Endothelial cell of umbilical vein (primary cell): ENCODE measurements around the gene ARHGAP9. TPM values are rescaled to one million over a fixed set of nuclear protein-coding genes. Genes with fewer than 3 reads are reported as not detected.
A peak's percentile ranks its signal among the peaks of the same experiment; 100 is the strongest.
"Not testable (repeated sequence)": the region's sequence is repeated elsewhere in the genome, so short reads cannot be mapped to it uniquely, and the experiment has no call there.

Experiments
- BruUV-seq: library from RNA; stranded (reverse); fragments of 400-500 nt; replicated peaks from 2 replicates; lab custom pipeline; 2021; lab: Mats Ljungman, UMichigan
- CTCF ChIA-PET: fragments of 300-600, 350-600 bp; sonication (Branson Sonifier 250); formaldehyde crosslinking; loops from one replicate; lab custom pipeline; 2021; ENCODE audit warnings: antibody characterized with exemption, inconsistent platforms; lab: Charles Lee
- POLR2A ChIA-PET: fragments of 300-600, 350-600 bp; sonication (Branson Sonifier 250); formaldehyde crosslinking; loops from one replicate; lab custom pipeline; 2021; ENCODE audit warnings: antibody characterized with exemption, inconsistent platforms; lab: Charles Lee
- DNase-seq: peaks from one replicate; pipeline ENCODE4 v3.0.0-alpha.2; 2011; ENCODE audit warnings: low read depth, low spot score
- FAIRE-seq: peaks from 2 replicates; lab custom pipeline; 2011; peaks lifted over from hg19 to GRCh38; lab: Jason Lieb, UNC
- H2AFZ ChIP-seq: 2 replicates; pipeline ENCODE4 v1.6.0; 2012; ENCODE audit warnings: low read depth, low read length, control low read depth, inconsistent platforms
- H3K27ac ChIP-seq: 2 replicates; pipeline ENCODE4 v1.5.1; 2011; ENCODE audit warnings: low read depth, mild to moderate bottlenecking, control low read depth, low read length, moderate library complexity; ENCODE audit not compliant: insufficient read depth
- H3K27me3 ChIP-seq, 2 experiments: 2 replicates each; pipeline versions ENCODE4 v1.6.0 to v1.6.1; 2011; ENCODE audit warnings: low read length in 2 of 2, mixed read lengths in 1 of 2; ENCODE audit not compliant: control insufficient read depth in 2 of 2, insufficient read depth in 2 of 2
- H3K36me3 ChIP-seq, 2 experiments: 2 replicates in 1 of 2; 3 replicates in 1 of 2; pipeline ENCODE4 v1.5.1; 2011; ENCODE audit warnings: low read length in 2 of 2, mild to moderate bottlenecking in 1 of 2, moderate library complexity in 1 of 2; ENCODE audit not compliant: control insufficient read depth in 2 of 2, insufficient read depth in 2 of 2; ENCODE audit errors: extremely low read depth in 1 of 2
- H3K4me1 ChIP-seq: 3 replicates; pipeline ENCODE4 v1.5.1; 2011; ENCODE audit warnings: mild to moderate bottlenecking, low read length; ENCODE audit not compliant: control insufficient read depth, insufficient read depth; ENCODE audit errors: extremely low read depth
- H3K4me2 ChIP-seq: 2 replicates; pipeline ENCODE4 v1.6.1; 2011; ENCODE audit warnings: low read length, control low read depth, mixed read lengths; ENCODE audit not compliant: insufficient read depth
- H3K4me3 ChIP-seq, 3 experiments: fragments of 200-600 bp in 1 of 3; sonication (generic), shearing (Covaris generic) in 1 of 3; replicated peaks in 1 of 3; 2 replicates each; pipeline ENCODE4 v1.5.1; 2011 to 2016; ENCODE audit warnings: control low read depth in 3 of 3, low read length in 3 of 3, mild to moderate bottlenecking in 2 of 3, inconsistent platforms in 1 of 3, low read depth in 1 of 3, moderate library complexity in 1 of 3; ENCODE audit not compliant: insufficient read depth in 1 of 3
- H3K79me2 ChIP-seq: 2 replicates; pipeline ENCODE4 v1.6.0; 2012; ENCODE audit warnings: low read length, inconsistent platforms; ENCODE audit not compliant: control insufficient read depth, insufficient read depth
- H3K9ac ChIP-seq: replicated peaks from 2 replicates; pipeline ENCODE3; 2011; ENCODE audit warnings: low read length, control low read depth; ENCODE audit not compliant: insufficient read depth; ENCODE audit errors: extremely low read depth
- H3K9me1 ChIP-seq: replicated peaks from 3 replicates; pipeline ENCODE4 v1.6.0; 2011; ENCODE audit warnings: mild to moderate bottlenecking, low read length; ENCODE audit not compliant: control insufficient read depth, insufficient read depth; ENCODE audit errors: extremely low read depth
- H3K9me3 ChIP-seq: replicated peaks from 2 replicates; pipeline ENCODE4 v1.5.1; 2012; ENCODE audit warnings: low read length, inconsistent platforms; ENCODE audit not compliant: control insufficient read depth, insufficient read depth
- H4K20me1 ChIP-seq: replicated peaks from 2 replicates; pipeline ENCODE3; 2011; ENCODE audit warnings: mild to moderate bottlenecking, low read length; ENCODE audit not compliant: control insufficient read depth, insufficient read depth; ENCODE audit errors: extremely low read depth
- dilution Hi-C: fragments of 300-500 bp; cut with MboI; formaldehyde crosslinking; loops from one replicate; pipeline ENCODE4 v1.15.0; 2019; ENCODE audit warnings: low sequenced_read_pairs; ENCODE audit not compliant: extremely low pct_ligation_motif_present
- intact Hi-C: fragments of 100-400 bp; cut with micrococcal nuclease; formaldehyde crosslinking; loops from one replicate; pipeline ENCODE4 v1.10.0; 2022
- microRNA counts: library from miRNA; unstranded; fragments of <30 nt; microRNA quantifications from one replicate; lab custom pipeline; 2016
- microRNA-seq: library from miRNA; unstranded; fragments of <30 nt; microRNA quantifications from one replicate; pipeline ENCODE4 v1.2.0, GENCODE V29; 2021; ENCODE audit warnings: borderline number of aligned reads, borderline replicate concordance
- polyA plus RNA-seq, 4 experiments: library from polyadenylated mRNA; depleted of rRNA in 3 of 4; stranded (reverse) in 3 of 4; unstranded in 1 of 4; fragments of >200 nt; gene quantifications; 2 replicates each; pipeline versions ENCODE4 v1.2.1 to v1.2.3, GENCODE V29; 2011 to 2012; ENCODE audit warnings: missing spikeins in 1 of 4
- small RNA-seq: library from RNA; depleted of rRNA; stranded (forward); fragments of <200 nt; gene quantifications from one replicate; pipeline ENCODE3, GENCODE V24; 2012; ENCODE audit warnings: low replicate concordance, low read depth; ENCODE audit not compliant: insufficient read depth, insufficient read length
- total RNA-seq: library from RNA; stranded (reverse); gene quantifications from 2 replicates; pipeline ENCODE4 v1.2.3, GENCODE V29; 2021

The ARHGAP9 gene
- total and polyA plus RNA-seq, 2 donors (not counting 3 experiments of a cell fraction or from before 2014, with no cell fraction given), result 0.25 to 0.38 TPM

- H3K9ac ChIP-seq, H3K27ac ChIP-seq, DNase-seq, POLR2A ChIA-PET, H3K36me3 ChIP-seq, H3K4me3 ChIP-seq, FAIRE-seq, intact Hi-C loops, CTCF ChIA-PET, H3K4me2 ChIP-seq, H3K9me1 ChIP-seq, dilution Hi-C loops, H3K9me3 ChIP-seq, BruUV-seq, H3K4me1 ChIP-seq, H3K27me3 ChIP-seq, H4K20me1 ChIP-seq, H2AFZ ChIP-seq: not testable (repeated sequence)
- H3K79me2 ChIP-seq, result peaks cover 23% of the 10 kb centered on the region
These were observed 52.7 kb downstream of the ARHGAP9 start for GRCh38 chr12:57426948-57427347.

MicroRNAs encoded within 50 kb of the gene (microRNA counts, 767-probe panel; counts per million panel counts)
- microRNA hsa-miR-616-3p (lab: Ali Mortazavi, UCI), result 723 counts per million, percentile 96 among the panel's probes with 10 or more counts

Small RNAs within 50 kb of the gene (microRNA-seq; reads per million reads assigned to microRNA genes)
- gene MIR616, result 1.5 reads per million
- not detected for gene MIR6758

Small RNAs within 50 kb of the gene (small RNA-seq; reads per million reads assigned to genes)
- gene MIR616, result not detected

Other genes starting within 250 kb of the ARHGAP9 start
- 0.55 and 1.0 TPM in 2 replicates for gene STAC3, start 228.7 kb downstream of the ARHGAP9 start, total RNA-seq
- gene STAC3, start 228.7 kb downstream of the ARHGAP9 start, polyA plus RNA-seq, result 0.08 and 0.36 TPM in 2 replicates
- 31.3 and 36.6 TPM in 2 replicates for gene R3HDM2, start 48.8 kb downstream of the ARHGAP9 start, total RNA-seq
- 26.1 and 28.0 TPM in 2 replicates for gene R3HDM2, start 48.8 kb downstream of the ARHGAP9 start, polyA plus RNA-seq
- not detected in 2 replicates for gene INHBC, start 45.1 kb downstream of the ARHGAP9 start, total RNA-seq
- 0.08 TPM in 1 of 2 replicates, not detected in the other for gene INHBC, start 45.1 kb downstream of the ARHGAP9 start, polyA plus RNA-seq
- not detected in 2 replicates for gene INHBE, start 24.6 kb downstream of the ARHGAP9 start, total RNA-seq
- gene INHBE, start 24.6 kb downstream of the ARHGAP9 start, polyA plus RNA-seq, result not detected in 2 replicates
- 0.29 and 1.1 TPM in 2 replicates for gene GLI1, start 20.1 kb downstream of the ARHGAP9 start, total RNA-seq
- 0.10 and 0.14 TPM in 2 replicates for gene GLI1, start 20.1 kb downstream of the ARHGAP9 start, polyA plus RNA-seq
- 212 and 216 TPM in 2 replicates for gene MARS1, start 8.2 kb upstream of the ARHGAP9 start, total RNA-seq
- gene MARS1, start 8.2 kb upstream of the ARHGAP9 start, polyA plus RNA-seq, result 98.8 and 118 TPM in 2 replicates
- gene DDIT3, start 40.6 kb upstream of the ARHGAP9 start, total RNA-seq, result 9.8 and 13.7 TPM in 2 replicates
- 15.4 and 22.0 TPM in 2 replicates for gene DDIT3, start 40.6 kb upstream of the ARHGAP9 start, polyA plus RNA-seq
- 85.6 and 95.2 TPM in 2 replicates for gene MBD6, start 43.0 kb upstream of the ARHGAP9 start, total RNA-seq
- gene MBD6, start 43.0 kb upstream of the ARHGAP9 start, polyA plus RNA-seq, result 8.5 and 10.6 TPM in 2 replicates
- gene DCTN2, start 67.3 kb upstream of the ARHGAP9 start, total RNA-seq, result 157 and 161 TPM in 2 replicates
- gene DCTN2, start 67.3 kb upstream of the ARHGAP9 start, polyA plus RNA-seq, result 146 and 234 TPM in 2 replicates
- gene KIF5A, start 70.2 kb upstream of the ARHGAP9 start, total RNA-seq, result 0.12 and 0.35 TPM in 2 replicates
- gene KIF5A, start 70.2 kb upstream of the ARHGAP9 start, polyA plus RNA-seq, result 0.05 and 0.07 TPM in 2 replicates
- 9.1 and 11.5 TPM in 2 replicates for gene PIP4K2C, start 111.3 kb upstream of the ARHGAP9 start, total RNA-seq
- 10.5 and 11.3 TPM in 2 replicates for gene PIP4K2C, start 111.3 kb upstream of the ARHGAP9 start, polyA plus RNA-seq
- 25.9 and 34.5 TPM in 2 replicates for gene DTX3, start 125.0 kb upstream of the ARHGAP9 start, total RNA-seq
- gene DTX3, start 125.0 kb upstream of the ARHGAP9 start, polyA plus RNA-seq, result 51.4 and 65.0 TPM in 2 replicates
- 4.7 and 7.4 TPM in 2 replicates for gene ARHGEF25, start 131.6 kb upstream of the ARHGAP9 start, total RNA-seq
- 3.5 and 4.7 TPM in 2 replicates for gene ARHGEF25, start 131.6 kb upstream of the ARHGAP9 start, polyA plus RNA-seq
- gene B4GALNT1, start 153.3 kb upstream of the ARHGAP9 start, total RNA-seq, result 0.25 and 0.35 TPM in 2 replicates
- gene B4GALNT1, start 153.3 kb upstream of the ARHGAP9 start, polyA plus RNA-seq, result 0.24 and 0.33 TPM in 2 replicates
- 188 and 212 TPM in 2 replicates for gene OS9, start 214.3 kb upstream of the ARHGAP9 start, total RNA-seq
- gene OS9, start 214.3 kb upstream of the ARHGAP9 start, polyA plus RNA-seq, result 374 and 561 TPM in 2 replicates